GOT3 (cell line): ENCODE measurements around the gene GP5.

Experiments used
- DNase-seq: peaks from one replicate; lab custom pipeline; 2025; ENCODE audit warnings: mixed read lengths; lab: John Stamatoyannopoulos, UW

The GP5 gene

DNA sequence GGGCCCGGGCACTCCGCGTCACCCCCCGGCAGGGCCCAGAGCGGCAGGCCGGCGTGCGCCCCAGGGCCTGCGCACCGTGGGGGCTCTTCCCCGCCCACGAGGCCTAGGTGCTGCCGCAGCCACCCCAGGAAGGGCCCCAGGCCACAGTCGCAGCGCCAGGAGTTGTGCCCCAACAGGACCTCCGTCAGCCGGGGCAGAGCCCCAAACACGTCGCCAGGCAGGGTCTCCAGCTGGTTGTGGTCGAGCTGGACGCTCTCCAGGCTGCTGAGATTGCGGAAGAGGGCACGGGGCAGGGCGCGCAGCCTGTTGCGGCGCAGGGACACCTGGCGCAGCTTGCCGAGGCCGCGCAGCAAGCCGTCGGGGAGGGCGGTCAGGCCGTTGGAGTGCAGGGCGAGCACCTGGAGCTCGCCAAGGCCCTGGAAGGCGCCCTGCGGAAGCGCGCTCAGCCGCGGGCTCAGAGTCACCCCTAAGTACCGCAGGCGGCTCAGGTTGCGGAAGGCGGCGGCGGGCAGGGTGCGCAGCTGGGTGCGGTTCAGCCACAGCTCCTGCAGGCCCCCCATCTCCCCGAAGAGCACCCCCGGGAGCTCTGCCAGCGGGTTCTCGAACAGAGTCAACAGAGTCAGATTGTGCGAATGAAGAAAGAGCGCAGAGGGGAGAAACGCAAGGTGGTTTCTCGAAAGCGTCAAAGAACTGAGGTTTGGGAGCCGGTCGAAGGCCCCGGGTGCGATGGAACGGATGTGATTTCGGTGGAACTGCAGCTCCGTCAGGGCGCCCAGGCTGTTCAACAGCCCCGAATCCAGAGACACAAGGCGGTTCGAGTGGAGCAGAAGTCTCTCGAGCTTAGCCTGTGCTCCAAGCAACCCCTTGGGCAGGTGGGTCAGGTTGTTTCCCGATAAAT is 2.0 kb downstream of the GP5 start:
- no peak for DNase-seq

- DNase-seq: no peak
Observed at GRCh38 chr3:194396539-194396858, 2.6 kb downstream of the GP5 start.

- no peak for DNase-seq
Observed at GRCh38 chr3:194395778-194396538, 3.1 kb downstream of the GP5 start.

- DNase-seq: no peak
Observed at GRCh38 chr3:194395212-194395611, 3.9 kb downstream of the GP5 start.

DNA sequence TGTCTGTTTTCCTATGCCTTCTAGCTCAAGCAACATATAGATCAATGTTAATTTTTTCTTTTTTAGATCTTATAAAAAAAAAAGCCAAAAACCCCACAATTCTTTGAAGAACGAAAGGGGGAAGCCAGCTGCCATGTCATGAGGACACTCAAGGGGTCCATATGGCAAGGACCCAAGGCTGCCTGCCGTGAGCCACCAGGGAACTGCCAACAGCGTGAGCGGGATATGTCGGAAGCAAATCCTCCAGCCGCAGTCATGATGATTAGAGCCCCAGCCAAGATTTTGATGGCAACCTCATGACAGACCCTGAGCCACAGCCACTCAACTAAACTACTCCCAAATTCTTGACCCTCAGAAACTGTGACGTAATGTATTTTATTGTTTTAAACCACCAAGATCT is 6.5 kb downstream of the GP5 start:
- DNase-seq: no peak

DNA sequence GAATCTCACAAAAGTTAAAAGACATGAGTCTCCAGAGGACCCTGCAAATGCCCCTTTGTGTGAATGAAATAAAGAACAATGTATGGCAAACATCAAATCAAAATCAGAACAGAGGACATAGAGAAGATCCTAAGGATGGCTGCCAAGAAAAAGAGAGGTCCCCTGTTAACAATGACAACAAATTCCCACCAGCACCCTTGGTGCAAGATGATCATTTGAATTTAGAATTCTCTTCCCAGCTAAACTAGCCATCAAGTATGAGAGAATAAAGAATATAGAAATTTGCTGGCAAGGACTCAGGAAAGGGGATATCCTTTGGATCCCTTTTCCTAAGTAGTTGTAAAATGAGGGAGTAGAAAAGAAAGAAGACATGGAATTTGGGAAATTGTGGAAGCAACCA is 8.2 kb downstream of the GP5 start:
- no peak for DNase-seq

- DNase-seq: no peak
Observed at GRCh38 chr3:194389269-194389668, 9.8 kb downstream of the GP5 start.

GRCh38 chr3:194387926-194388418 is 11.1 kb downstream of the GP5 start:
- DNase-seq: no peak

- DNase-seq: no peak
Observed at GRCh38 chr3:194387276-194387675, 11.8 kb downstream of the GP5 start.

DNA sequence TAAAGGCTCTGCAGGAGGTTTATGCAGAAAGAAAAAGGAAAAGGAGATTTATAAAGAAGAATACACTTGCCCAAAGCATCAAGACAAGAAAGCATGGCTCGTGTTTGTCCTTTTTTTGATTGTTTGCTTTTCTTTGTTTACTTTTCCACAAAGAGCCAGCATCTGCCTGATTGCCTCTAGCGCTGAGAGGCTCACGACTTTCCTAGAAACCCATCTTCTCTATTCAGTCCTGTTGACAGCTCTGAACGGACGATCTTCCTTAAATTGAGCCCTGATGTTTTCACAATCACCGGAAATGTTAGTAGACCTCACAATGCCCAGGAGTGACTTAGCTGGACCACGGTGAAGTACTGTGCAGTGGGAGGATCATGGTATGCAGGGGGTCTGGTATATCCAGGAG is 12.4 kb downstream of the GP5 start:
- DNase-seq: no peak

- no peak for DNase-seq
Observed at GRCh38 chr3:194386066-194386465, 13.0 kb downstream of the GP5 start.

DNA sequence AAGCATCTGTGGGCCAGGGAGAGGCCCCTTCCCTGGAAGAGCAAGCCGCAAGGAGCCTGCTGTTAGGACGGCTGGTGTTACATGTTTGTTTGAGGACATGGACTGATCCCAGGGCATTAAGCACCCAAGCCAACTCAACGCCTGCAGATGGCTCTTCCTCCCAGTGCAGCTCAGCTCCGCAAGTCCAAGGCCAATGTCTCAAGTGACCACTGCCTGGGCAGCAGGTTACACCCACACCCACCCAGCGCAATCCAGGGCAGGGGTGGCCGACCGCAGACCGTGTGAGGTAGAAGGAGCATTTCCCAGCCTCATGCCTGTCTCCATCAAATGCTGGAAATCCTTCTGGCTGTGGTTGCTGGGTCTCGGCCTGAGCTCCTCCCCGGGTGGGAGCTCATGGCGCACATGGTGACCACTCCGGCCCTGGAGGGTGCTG is 14.5 kb downstream of the GP5 start:
- DNase-seq: no peak

DNA sequence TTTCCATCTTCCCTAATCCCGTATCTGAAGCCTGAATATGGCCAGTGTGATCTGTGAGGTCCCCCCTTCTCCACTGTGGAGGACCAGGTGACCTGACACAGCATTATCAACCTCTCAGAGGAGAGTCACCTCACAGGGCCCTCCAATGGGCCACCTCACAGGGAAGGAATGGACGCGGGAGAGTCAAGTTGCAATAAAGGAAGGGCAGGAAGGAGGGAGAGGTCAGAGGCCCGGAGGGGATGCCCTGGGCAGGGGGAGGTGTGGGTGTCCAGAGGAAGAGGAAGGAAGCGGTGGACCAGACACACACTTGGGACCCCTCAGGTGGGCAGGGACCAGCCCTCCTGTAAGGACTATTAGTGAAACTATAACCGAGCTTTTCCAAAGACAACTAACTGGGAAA is 14.9 kb downstream of the GP5 start:
- DNase-seq: no peak

GRCh38 chr3:194383276-194383940 is 15.7 kb downstream of the GP5 start:
- DNase-seq: no peak

DNA sequence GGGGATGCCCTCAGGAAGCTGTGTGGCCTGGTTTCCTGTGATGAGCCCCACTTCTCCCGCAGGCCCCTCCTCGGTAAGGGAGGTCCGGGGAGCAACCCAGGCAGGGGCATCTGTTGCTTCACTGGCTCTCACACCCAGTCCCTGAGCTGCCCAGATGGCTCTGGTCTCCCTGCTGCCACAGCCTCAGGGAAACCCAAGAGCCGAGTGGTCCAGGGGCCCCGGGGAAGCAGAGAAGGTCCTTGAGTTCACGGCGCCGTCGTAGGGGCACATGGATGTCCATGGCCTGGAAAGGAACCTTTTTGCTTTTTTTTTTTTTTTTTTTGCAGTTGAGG is 16.2 kb downstream of the GP5 start:
- DNase-seq: no peak

- DNase-seq: no peak
Observed at GRCh38 chr3:194382196-194382891, 16.7 kb downstream of the GP5 start.

GRCh38 chr3:194381460-194381875 is 17.6 kb downstream of the GP5 start:
- no peak for DNase-seq

GRCh38 chr3:194380326-194380725 is 18.7 kb downstream of the GP5 start:
- no peak for DNase-seq

GRCh38 chr3:194379651-194380050 is 19.4 kb downstream of the GP5 start:
- no peak for DNase-seq

DNA sequence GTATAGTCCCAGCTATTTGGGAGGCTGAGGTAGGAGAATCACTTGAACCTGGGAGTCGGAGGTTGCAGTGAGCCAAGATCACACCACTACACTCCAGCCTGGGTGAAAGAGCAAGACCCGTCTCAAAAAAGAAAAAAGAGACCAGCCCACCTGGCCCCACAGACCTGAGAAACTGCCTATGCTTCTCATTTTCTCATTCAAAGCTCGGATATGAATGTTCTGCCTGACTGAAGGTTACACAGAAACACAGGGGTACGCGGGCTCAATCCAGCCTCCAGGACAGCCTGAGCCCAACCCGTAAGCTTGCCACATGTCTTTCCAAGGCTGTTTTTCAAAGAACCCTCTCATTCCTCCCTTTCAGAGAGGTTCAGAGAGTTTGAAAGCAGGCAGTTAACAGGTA is 19.8 kb downstream of the GP5 start:
- DNase-seq: no peak

GRCh38 chr3:194377708-194378107 is 21.4 kb downstream of the GP5 start:
- DNase-seq: no peak

GRCh38 chr3:194376241-194376560 is 22.9 kb downstream of the GP5 start:
- no peak for DNase-seq
